Activated naive CD8-positive, alpha-beta T cell treated with anti-CD3 and anti-CD28 coated beads, Interleukin-2, amount 10 ng/mL, durations not matched to agents 7 days and 5 days (primary cell): ENCODE data around the gene MYG1. TPM values are rescaled to one million over a fixed set of nuclear protein-coding genes. Genes with fewer than 3 reads are reported as not detected.
"Not testable (repeated sequence)": the region's sequence is repeated elsewhere in the genome, so short reads cannot be mapped to it uniquely, and the experiment has no call there.

Source experiments
- ATAC-seq: fragments of 150-1000 bp; cut with Tn5 transposase; one replicate; pipeline ENCODE4 v1.10.0; 2021; ENCODE audit warnings: low read depth, moderate library complexity
- POLR2A ChIA-PET: fragments of 350-600 bp; sonication (Branson Sonifier 250); formaldehyde crosslinking; loops from one replicate; lab custom pipeline; 2021; ENCODE audit warnings: antibody characterized with exemption; lab: Charles Lee
- DNase-seq: peaks from one replicate; pipeline ENCODE4 v3.0.0; 2021
- H3K27ac Mint-ChIP-seq: one replicate; pipeline ENCODE4 v1.8.0; 2022; ENCODE audit warnings: mild to moderate bottlenecking, mixed read lengths
- H3K27me3 Mint-ChIP-seq: one replicate; pipeline ENCODE4 v1.8.0; 2022; ENCODE audit warnings: mild to moderate bottlenecking, moderate library complexity, mixed read lengths
- H3K36me3 Mint-ChIP-seq: one replicate; pipeline ENCODE4 v1.8.0; 2021; ENCODE audit warnings: mild to moderate bottlenecking, mixed read lengths
- H3K4me1 Mint-ChIP-seq: one replicate; pipeline ENCODE4 v1.8.0; 2021; ENCODE audit warnings: mixed read lengths
- H3K4me3 Mint-ChIP-seq: one replicate; pipeline ENCODE4 v1.8.0; 2022; ENCODE audit warnings: mild to moderate bottlenecking, moderate library complexity, mixed read lengths
- H3K9me3 Mint-ChIP-seq: one replicate; pipeline ENCODE4 v1.8.0; 2021; ENCODE audit warnings: mixed read lengths
- total RNA-seq, 2 experiments: library from RNA; stranded (reverse); gene quantifications; one replicate each; pipeline ENCODE4 v1.2.3, GENCODE V29; 2021

Gene MYG1
- total RNA-seq, 2 experiments from 2014 or later = 44.8 to 51.2 TPM

GRCh38 chr12:53324113-53324778 is 24.8 kb downstream of the MYG1 start:
- H3K27ac Mint-ChIP-seq = peak overlapping the region; percentile 97
- DNase-seq = peak; percentile 75
- POLR2A ChIA-PET = interaction anchor here (0.6 to 5.0 kb wide), 26 partner anchors 21 to 318 kb away, joined by 3 to 63 read pairs (median 4); partner anchors contain the start of genes CSAD, EIF4B, ESPL1 and MYG1
- peaks cover 15% of the 10 kb centered on the region for H3K27me3 Mint-ChIP-seq
- ATAC-seq = peak; percentile 32
- H3K9me3 Mint-ChIP-seq = no peaks in the 10 kb centered on the region
- peaks cover 25% of the 10 kb centered on the region for H3K4me1 Mint-ChIP-seq
- H3K36me3 Mint-ChIP-seq = peaks cover 2% of the 10 kb centered on the region
- peak overlapping the region; percentile 93 for H3K4me3 Mint-ChIP-seq

- peaks cover 2% of the 10 kb centered on the region for H3K36me3 Mint-ChIP-seq
- peaks cover 24% of the 10 kb centered on the region for H3K4me1 Mint-ChIP-seq
- peak; percentile 59 for ATAC-seq
- peak overlapping the region; percentile 93 for H3K4me3 Mint-ChIP-seq
- peaks cover 18% of the 10 kb centered on the region for H3K27me3 Mint-ChIP-seq
- DNase-seq = peak; percentile 88
- H3K9me3 Mint-ChIP-seq = no peaks in the 10 kb centered on the region
- peak overlapping the region; percentile 97 for H3K27ac Mint-ChIP-seq
- POLR2A ChIA-PET = interaction anchor here (0.5 to 5.0 kb wide), 22 partner anchors 16 to 319 kb away, joined by 3 to 63 read pairs (median 4); partner anchors contain the start of genes EIF4B, ESPL1, ITGB7 and MYG1
Observed at GRCh38 chr12:53324779-53325510, 25.4 kb downstream of the MYG1 start.

DNA sequence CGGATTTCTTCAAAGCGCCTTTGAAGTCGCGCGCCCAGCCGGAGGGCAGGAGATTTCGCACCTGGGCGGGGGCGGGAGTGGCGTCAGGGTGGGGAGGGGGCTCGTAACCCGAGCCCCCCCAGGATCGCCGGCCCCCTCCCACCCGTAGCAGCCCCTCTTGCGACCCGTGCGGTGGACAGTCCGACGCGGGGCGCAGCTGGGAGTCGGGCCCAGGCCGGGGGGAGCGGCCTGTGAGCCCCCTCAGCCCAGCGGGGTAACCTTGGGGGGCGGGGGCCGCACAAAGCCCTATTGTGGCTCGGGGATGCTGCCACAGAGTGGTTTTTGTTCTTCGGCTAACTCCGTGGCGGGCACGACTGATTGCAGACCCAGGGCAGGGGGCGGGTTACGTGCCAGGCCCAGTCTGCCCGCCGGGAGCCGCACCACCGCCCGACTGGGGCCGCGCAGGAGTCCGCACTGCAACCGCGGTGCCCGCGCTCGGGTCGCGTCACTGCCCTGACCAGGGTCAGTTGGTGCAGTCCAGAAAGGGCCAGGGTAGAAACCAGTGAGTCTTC is 26.1 kb downstream of the MYG1 start:
- H3K4me1 Mint-ChIP-seq = peaks cover 19% of the 10 kb centered on the region
- H3K27me3 Mint-ChIP-seq = peaks cover 18% of the 10 kb centered on the region
- DNase-seq = peak; percentile 57
- H3K36me3 Mint-ChIP-seq = peaks cover 2% of the 10 kb centered on the region
- H3K27ac Mint-ChIP-seq = peak overlapping the region; percentile 97
- POLR2A ChIA-PET = interaction anchor here (0.5 to 5.0 kb wide), 16 partner anchors 17 to 320 kb away, joined by 3 to 63 read pairs (median 4); partner anchors contain the start of genes EIF4B, ITGB7, MYG1 and PFDN5
- no peaks in the 10 kb centered on the region for H3K9me3 Mint-ChIP-seq
- no peak for ATAC-seq
- H3K4me3 Mint-ChIP-seq = peak overlapping the region; percentile 93

DNA sequence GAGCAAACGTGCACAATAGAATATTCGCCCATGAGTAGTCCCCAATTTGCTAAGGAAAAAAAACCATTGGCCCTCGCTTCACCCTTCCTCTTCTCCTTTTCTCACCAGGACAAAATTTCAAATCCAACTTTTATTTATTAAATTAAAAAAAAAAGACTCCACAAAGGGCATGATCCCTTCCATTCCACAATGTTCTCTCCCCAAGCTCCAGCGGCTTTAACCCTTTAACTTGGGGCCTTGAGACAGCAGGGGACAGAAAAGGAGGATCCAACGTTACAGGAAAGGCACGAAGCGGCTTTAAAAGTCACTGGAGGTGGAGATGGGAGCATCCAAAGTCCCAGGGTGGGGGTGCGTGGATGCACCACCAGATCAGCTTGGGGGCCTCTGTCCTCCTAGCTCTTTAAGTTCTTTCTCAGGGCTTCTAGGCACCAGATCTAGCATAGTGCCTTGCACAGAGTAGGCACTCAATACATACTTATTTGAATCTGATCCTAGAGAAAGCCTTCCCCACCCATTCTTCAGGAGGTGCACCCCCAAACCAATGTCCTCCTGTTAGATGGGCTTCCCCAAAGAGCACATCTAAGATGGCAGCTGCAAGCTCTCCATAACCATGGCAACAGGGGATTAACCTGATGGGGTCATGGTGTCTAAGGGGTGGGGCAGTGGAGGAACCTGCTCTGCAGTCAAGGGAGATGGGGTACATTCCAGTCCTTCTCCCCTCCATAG is 27.1 kb downstream of the MYG1 start:
- Mint-ChIP-seq H3K27ac (no peak overlapping the region), H3K4me1 (peaks cover 12% of the 10 kb centered on the region), H3K9me3 (no peaks in the 10 kb centered on the region), H3K27me3 (peaks cover 25% of the 10 kb centered on the region), H3K36me3 (no peaks in the 10 kb centered on the region), H3K4me3 (peak overlapping the region; percentile 79)
- no peak for ATAC-seq
- DNase-seq = no peak
- POLR2A ChIA-PET = interaction anchor here (1.1 to 5.0 kb wide), 3 partner anchors 18 to 119 kb away, joined by 4 to 63 read pairs (median 4); partner anchors contain the start of genes ITGB7 and MYG1

- no peak for DNase-seq
- Mint-ChIP-seq H3K9me3 (no peaks in the 10 kb centered on the region), H3K4me3 (no peak overlapping the region), H3K4me1 (peaks cover 12% of the 10 kb centered on the region), H3K27me3 (peaks cover 32% of the 10 kb centered on the region), H3K27ac (peak overlapping the region; percentile 57), H3K36me3 (no peaks in the 10 kb centered on the region)
- no peak for ATAC-seq
- POLR2A ChIA-PET = interaction anchor here (1.1 to 5.0 kb wide), 2 partner anchors 17 to 28 kb away, joined by 4 to 63 read pairs; partner anchors contain the start of gene MYG1
Observed at GRCh38 chr12:53327435-53328042, 28.0 kb downstream of the MYG1 start.

DNA sequence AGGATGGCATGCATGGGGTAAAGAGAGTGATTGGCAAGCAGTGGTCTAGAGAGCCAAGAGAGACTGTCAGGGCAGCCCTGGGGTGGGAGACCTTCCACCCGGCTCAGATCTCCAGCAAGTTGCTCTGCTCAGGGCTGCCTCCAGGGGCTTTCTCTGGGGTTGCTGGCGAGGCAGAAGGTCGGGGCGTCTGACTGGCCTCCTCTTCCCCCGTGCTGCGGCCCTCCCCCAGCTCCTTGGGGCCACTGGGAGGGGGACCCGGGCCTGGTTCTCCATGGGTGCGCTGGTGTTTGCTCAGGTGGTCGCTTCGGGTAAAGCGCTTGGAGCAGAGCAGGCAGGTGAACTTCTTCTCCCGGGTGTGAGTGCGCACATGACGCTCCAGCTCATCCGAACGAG is 28.5 kb downstream of the MYG1 start:
- Mint-ChIP-seq H3K4me1 (peaks cover 10% of the 10 kb centered on the region), H3K27ac (no peak overlapping the region), H3K9me3 (no peaks in the 10 kb centered on the region), H3K27me3 (peaks cover 32% of the 10 kb centered on the region), H3K36me3 (no peaks in the 10 kb centered on the region), H3K4me3 (no peak overlapping the region)
- ATAC-seq (no peak), DNase-seq (no peak)
- POLR2A ChIA-PET = interaction anchor here (5.0 kb wide), 1 partner anchor 17 kb away, joined by 63 read pairs; no protein-coding TSS in a partner anchor

- no peak for DNase-seq
- no peaks in the 10 kb centered on the region for H3K36me3 Mint-ChIP-seq
- H3K4me3 Mint-ChIP-seq = no peak overlapping the region
- H3K9me3 Mint-ChIP-seq = no peaks in the 10 kb centered on the region
- POLR2A ChIA-PET = interaction anchor here (0.7 kb wide), 1 partner anchor 112 kb away, joined by 5 read pairs; no protein-coding TSS in a partner anchor
- no peak for ATAC-seq
- peaks cover 11% of the 10 kb centered on the region for H3K4me1 Mint-ChIP-seq
- H3K27me3 Mint-ChIP-seq = peaks cover 50% of the 10 kb centered on the region
- H3K27ac Mint-ChIP-seq = no peak overlapping the region
Observed at GRCh38 chr12:53330671-53331070, 31.2 kb downstream of the MYG1 start.

DNA sequence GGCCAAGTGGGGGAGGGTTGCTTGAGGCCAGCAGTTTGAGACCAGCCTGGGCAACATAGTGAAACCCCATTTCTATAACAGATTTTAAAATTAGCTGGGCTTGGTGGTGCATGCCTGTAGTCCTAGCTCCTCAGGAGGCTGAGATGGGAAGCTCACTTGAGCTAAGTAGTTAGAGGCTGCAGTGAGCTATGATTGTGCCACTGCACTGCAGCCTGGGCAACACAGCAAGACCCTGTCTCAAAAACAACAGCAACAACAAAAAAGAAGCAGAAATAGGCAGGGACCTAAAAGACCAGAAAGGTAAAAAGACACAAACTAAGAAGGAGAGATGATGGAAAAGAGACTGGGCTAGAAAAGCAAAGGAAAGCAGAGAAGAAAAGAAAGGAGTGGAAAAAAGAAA is 32.8 kb downstream of the MYG1 start:
- H3K4me3 Mint-ChIP-seq, H3K9me3 Mint-ChIP-seq, POLR2A ChIA-PET, ATAC-seq, DNase-seq, H3K36me3 Mint-ChIP-seq: not testable (repeated sequence)
- H3K27me3 Mint-ChIP-seq = peaks cover 58% of the 10 kb centered on the region
- H3K27ac Mint-ChIP-seq = peak overlapping the region; percentile 10
- H3K4me1 Mint-ChIP-seq = peaks cover 17% of the 10 kb centered on the region

DNA sequence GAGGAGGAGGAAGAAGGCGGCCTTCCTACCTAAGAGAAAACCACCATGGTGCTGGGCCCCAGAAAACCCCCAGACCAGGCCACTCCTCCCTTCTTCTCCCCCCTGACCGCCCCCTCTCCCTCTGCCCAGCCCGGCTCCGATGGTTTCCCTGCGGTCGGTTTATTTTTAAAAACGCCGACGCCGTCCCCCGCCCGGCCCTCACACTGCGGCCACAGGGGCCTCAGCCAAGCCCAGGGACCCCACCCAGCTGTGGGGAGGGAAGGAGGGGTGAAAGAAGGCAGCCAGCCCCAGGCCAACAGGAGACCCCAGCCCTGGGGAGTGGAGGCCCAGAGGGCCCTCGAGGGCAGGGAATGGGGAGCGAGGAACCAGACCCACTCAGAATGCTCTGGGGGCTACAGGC is 33.2 kb downstream of the MYG1 start:
- DNase-seq (no peak), ATAC-seq (no peak)
- Mint-ChIP-seq H3K4me3 (no peak overlapping the region), H3K9me3 (no peaks in the 10 kb centered on the region), H3K4me1 (peaks cover 15% of the 10 kb centered on the region), H3K36me3 (no peaks in the 10 kb centered on the region), H3K27me3 (peaks cover 58% of the 10 kb centered on the region), H3K27ac (peak overlapping the region; percentile 10)
- POLR2A ChIA-PET = no interaction called here

DNA sequence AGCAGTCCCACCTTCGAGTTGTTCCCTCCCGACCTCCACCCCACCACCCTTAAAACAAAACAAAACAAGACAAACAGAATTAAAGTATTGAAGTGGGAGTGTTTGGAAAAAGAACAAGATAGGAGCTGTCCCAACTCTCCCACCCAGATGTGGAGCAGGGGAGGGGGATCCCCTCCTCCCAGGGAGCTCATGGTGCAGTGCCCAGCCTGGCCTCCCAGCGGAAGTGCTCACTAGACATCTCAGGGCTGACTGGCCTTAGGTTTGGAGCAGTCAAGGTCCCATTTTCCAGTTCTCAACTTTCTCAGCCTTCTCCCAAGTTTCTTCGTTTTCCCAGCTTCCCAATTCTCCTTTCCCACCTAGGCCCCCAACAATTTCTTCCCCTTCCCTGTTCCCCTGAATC is 33.8 kb downstream of the MYG1 start:
- no peaks in the 10 kb centered on the region for H3K36me3 Mint-ChIP-seq
- no peak overlapping the region for H3K4me3 Mint-ChIP-seq
- H3K27ac Mint-ChIP-seq = peak overlapping the region; percentile 58
- no peak for ATAC-seq
- DNase-seq = no peak
- peaks cover 60% of the 10 kb centered on the region for H3K27me3 Mint-ChIP-seq
- H3K9me3 Mint-ChIP-seq = no peaks in the 10 kb centered on the region
- POLR2A ChIA-PET = no interaction called here
- peaks cover 18% of the 10 kb centered on the region for H3K4me1 Mint-ChIP-seq

GRCh38 chr12:53333845-53334244 is 34.4 kb downstream of the MYG1 start:
- Mint-ChIP-seq H3K4me3 (no peak overlapping the region), H3K27me3 (peaks cover 66% of the 10 kb centered on the region), H3K9me3 (no peaks in the 10 kb centered on the region), H3K27ac (no peak overlapping the region), H3K36me3 (no peaks in the 10 kb centered on the region), H3K4me1 (peaks cover 19% of the 10 kb centered on the region)
- ATAC-seq (no peak), DNase-seq (no peak)
- POLR2A ChIA-PET = no interaction called here

DNA sequence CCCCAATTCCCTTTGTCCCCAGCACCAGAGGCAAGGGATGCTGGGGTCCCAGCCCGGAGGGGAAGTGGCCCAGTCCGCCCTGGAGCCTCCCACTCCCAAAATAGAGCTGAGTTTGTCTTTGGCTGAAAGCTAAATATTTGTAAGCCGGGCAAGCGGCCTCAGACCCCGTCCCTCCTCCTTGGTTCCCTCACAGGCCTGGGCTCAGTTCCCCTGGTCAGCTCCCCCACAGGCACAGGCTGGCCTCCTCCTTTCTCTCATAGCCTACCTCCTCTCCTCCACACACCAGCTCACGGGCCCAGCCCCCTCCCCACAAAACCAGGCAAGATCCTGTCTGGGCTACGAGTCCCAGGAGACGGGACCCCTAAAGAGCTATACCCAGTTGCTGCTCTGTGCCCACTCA is 35.3 kb downstream of the MYG1 start:
- ATAC-seq (no peak), DNase-seq (no peak)
- Mint-ChIP-seq H3K27me3 (peaks cover 66% of the 10 kb centered on the region), H3K27ac (no peak overlapping the region), H3K36me3 (no peaks in the 10 kb centered on the region), H3K9me3 (no peaks in the 10 kb centered on the region), H3K4me3 (no peak overlapping the region), H3K4me1 (peaks cover 19% of the 10 kb centered on the region)
- POLR2A ChIA-PET = interaction anchor here (0.8 to 0.9 kb wide), 2 partner anchors 10 to 13 kb away, joined by 3 to 5 read pairs; partner anchors contain the start of gene AAAS
